Vagina (tissue), 2 donors: Measurements from ENCODE around the gene KCNIP4. TPM values are rescaled to one million over a fixed set of nuclear protein-coding genes. Genes with fewer than 3 reads are reported as not detected.

Experiments used
- DNase-seq, 2 donors: peaks; one replicate each; pipeline ENCODE4 v3.0.0-alpha.2; 2017; ENCODE audit errors: extremely low spot score in 2 of 2
- H3K27ac ChIP-seq: fragments of 200-600 bp; sonication (generic); one replicate; pipeline ENCODE4 v1.5.1; 2019
- H3K27me3 ChIP-seq: fragments of 200-600 bp; sonication (generic); one replicate; pipeline ENCODE4 v1.5.1; 2019
- H3K36me3 ChIP-seq, 2 donors: fragments of 200-600 bp; sonication (generic); one replicate each; pipeline ENCODE4 v1.5.1; 2017 to 2019
- H3K4me1 ChIP-seq: fragments of 200-600 bp; sonication (generic); one replicate; pipeline ENCODE4 v1.5.1; 2019
- H3K4me3 ChIP-seq, 2 donors: fragments of 200-600 bp; sonication (generic); 1 replicate in 1 of 2; 2 replicates in 1 of 2; pipeline ENCODE4 v1.5.1; 2016 to 2019
- H3K9me3 ChIP-seq: fragments of 200-600 bp; sonication (generic); one replicate; pipeline ENCODE4 v1.5.1; 2019
- POLR2A ChIP-seq, 2 donors: fragments of 450-650 bp; IDR thresholded peaks; one replicate each; pipeline ENCODE4 v1.6.1; 2017; ENCODE audit warnings: antibody characterized with exemption in 2 of 2, mild to moderate bottlenecking in 2 of 2, moderate library complexity in 2 of 2
- POLR2AphosphoS5 ChIP-seq, 2 donors: sonication (generic); formaldehyde crosslinking; IDR thresholded peaks; one replicate each; pipeline ENCODE4 v1.9.0; 2017; ENCODE audit warnings: antibody characterized with exemption in 2 of 2, mild to moderate bottlenecking in 2 of 2, low read depth in 1 of 2; ENCODE audit not compliant: insufficient read depth in 1 of 2
- intact Hi-C: fragments of 100-400 bp; cut with DNase I; formaldehyde crosslinking; loops from one replicate; pipeline ENCODE4 v1.15.1; 2023
- total RNA-seq: library from RNA; depleted of rRNA; stranded (reverse); fragments of >200 nt; gene quantifications from one replicate; pipeline ENCODE4 v1.2.3, GENCODE V29; 2016
- TF ChIP-seq, protein P1 (sequence below), 3 experiments: fragments of 450-650 bp in 2 of 3; fragments of 200-600 bp in 1 of 3; sonication (generic) in 1 of 3; IDR thresholded peaks; one replicate each; pipeline ENCODE4 v1.5.1; 2017 to 2019; ENCODE audit warnings: antibody characterized with exemption in 3 of 3, mild to moderate bottlenecking in 2 of 3, moderate library complexity in 2 of 3

The KCNIP4 gene
- total RNA-seq, 1 donor from 2014 or later, result not detected

DNA sequence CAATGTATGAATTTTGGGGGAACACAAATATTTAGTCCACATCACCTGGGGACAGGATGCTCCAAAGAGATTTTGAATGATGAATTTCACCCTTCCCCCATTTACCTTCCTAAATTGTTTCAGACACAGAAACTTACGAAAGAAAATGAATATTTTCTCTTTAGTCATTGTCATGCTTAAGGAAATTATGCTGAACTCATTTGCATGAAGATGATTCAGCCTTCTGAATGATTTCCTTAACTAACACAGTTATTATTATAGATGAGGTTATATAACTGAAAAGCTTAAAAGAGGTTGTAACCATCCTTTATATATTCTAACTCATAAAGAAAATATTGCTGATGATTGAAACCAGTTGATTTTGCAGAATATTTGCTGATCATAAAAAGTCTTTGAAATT is 61.1 kb downstream of the KCNIP4 start:
- Histone ChIP-seq H3K27me3 (no peaks in the 10 kb centered on the region), H3K36me3 (no peaks in the 10 kb centered on the region), H3K4me1 (no peaks in the 10 kb centered on the region), H3K27ac (no peak overlapping the region), H3K9me3 (no peaks in the 10 kb centered on the region), H3K4me3 (no peak overlapping the region)
- TF ChIP-seq POLR2A (IDR thresholded peaks at IDR 0.05) (no peak), POLR2AphosphoS5 (IDR thresholded peaks at IDR 0.05; ENCODE audit: insufficient read depth in 1 of 2, low read depth in 1 of 2) (no peak)
- TF ChIP-seq, protein P1, sequence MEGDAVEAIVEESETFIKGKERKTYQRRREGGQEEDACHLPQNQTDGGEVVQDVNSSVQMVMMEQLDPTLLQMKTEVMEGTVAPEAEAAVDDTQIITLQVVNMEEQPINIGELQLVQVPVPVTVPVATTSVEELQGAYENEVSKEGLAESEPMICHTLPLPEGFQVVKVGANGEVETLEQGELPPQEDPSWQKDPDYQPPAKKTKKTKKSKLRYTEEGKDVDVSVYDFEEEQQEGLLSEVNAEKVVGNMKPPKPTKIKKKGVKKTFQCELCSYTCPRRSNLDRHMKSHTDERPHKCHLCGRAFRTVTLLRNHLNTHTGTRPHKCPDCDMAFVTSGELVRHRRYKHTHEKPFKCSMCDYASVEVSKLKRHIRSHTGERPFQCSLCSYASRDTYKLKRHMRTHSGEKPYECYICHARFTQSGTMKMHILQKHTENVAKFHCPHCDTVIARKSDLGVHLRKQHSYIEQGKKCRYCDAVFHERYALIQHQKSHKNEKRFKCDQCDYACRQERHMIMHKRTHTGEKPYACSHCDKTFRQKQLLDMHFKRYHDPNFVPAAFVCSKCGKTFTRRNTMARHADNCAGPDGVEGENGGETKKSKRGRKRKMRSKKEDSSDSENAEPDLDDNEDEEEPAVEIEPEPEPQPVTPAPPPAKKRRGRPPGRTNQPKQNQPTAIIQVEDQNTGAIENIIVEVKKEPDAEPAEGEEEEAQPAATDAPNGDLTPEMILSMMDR (IDR thresholded peaks at IDR 0.05), result no peak
- intact Hi-C loops, result no loop called here
- DNase-seq, result no peak

GRCh38 chr4:21885770-21886169 is 62.8 kb downstream of the KCNIP4 start:
- H3K27me3 ChIP-seq, result no peaks in the 10 kb centered on the region
- TF ChIP-seq, protein P1 (IDR thresholded peaks at IDR 0.05), result no peak
- no peak for TF ChIP-seq POLR2AphosphoS5 (IDR thresholded peaks at IDR 0.05; ENCODE audit: insufficient read depth in 1 of 2, low read depth in 1 of 2)
- no peak for TF ChIP-seq POLR2A (IDR thresholded peaks at IDR 0.05)
- no peaks in the 10 kb centered on the region for H3K9me3 ChIP-seq
- no peak overlapping the region for H3K27ac ChIP-seq
- intact Hi-C loops, result no loop called here
- no peaks in the 10 kb centered on the region for H3K36me3 ChIP-seq
- H3K4me1 ChIP-seq, result no peaks in the 10 kb centered on the region
- no peak overlapping the region for H3K4me3 ChIP-seq
- no peak for DNase-seq

DNA sequence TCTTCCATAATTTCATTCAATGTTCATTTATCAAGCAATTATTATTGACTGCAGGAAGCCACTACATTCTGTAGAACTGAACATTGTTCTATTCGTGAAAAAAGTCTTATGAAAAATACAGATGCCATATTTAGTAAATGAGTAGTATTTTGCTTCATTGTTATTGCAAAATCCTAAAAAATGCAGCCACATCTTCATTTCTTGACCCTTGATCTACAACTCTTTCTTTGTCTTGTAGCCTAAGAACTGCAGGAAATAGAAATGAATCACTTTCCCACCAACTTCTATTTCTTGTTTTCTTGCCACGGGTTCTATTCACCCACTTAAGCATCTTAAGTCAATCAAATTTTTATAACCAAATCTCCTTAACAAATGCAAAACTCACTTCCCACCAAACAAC is 63.3 kb downstream of the KCNIP4 start:
- Histone ChIP-seq H3K27ac (no peak overlapping the region), H3K4me1 (no peaks in the 10 kb centered on the region), H3K4me3 (no peak overlapping the region), H3K9me3 (no peaks in the 10 kb centered on the region), H3K36me3 (no peaks in the 10 kb centered on the region), H3K27me3 (no peaks in the 10 kb centered on the region)
- no peak for TF ChIP-seq POLR2A (IDR thresholded peaks at IDR 0.05)
- no peak for TF ChIP-seq POLR2AphosphoS5 (IDR thresholded peaks at IDR 0.05; ENCODE audit: insufficient read depth in 1 of 2, low read depth in 1 of 2)
- TF ChIP-seq, protein P1 (IDR thresholded peaks at IDR 0.05), result no peak
- intact Hi-C loops, result no loop called here
- no peak for DNase-seq

DNA sequence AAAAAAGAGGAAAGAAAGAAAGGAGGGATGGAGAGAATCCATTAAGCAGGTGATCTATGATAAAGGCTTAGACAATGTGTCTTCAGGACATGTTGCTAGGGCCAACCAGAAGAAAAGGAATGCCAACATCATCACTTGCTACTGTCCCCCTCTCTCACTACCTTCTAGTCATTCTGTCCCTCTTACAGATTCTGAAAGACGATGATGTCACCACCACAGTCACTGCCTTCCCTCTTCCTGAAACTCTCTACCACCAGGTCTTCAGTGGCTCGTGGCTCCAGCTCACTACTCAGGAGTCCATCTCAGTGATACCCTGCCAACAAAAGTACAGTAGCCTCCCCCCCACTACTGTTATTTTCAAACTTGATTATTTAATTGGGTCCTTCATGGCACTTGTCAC is 64.0 kb downstream of the KCNIP4 start:
- Histone ChIP-seq H3K36me3 (no peaks in the 10 kb centered on the region), H3K27me3 (no peaks in the 10 kb centered on the region), H3K4me3 (no peak overlapping the region), H3K27ac (no peak overlapping the region), H3K9me3 (no peaks in the 10 kb centered on the region), H3K4me1 (no peaks in the 10 kb centered on the region)
- intact Hi-C loops, result no loop called here
- TF ChIP-seq POLR2AphosphoS5 (IDR thresholded peaks at IDR 0.05; ENCODE audit: insufficient read depth in 1 of 2, low read depth in 1 of 2) (no peak), POLR2A (IDR thresholded peaks at IDR 0.05) (no peak)
- TF ChIP-seq, protein P1 (IDR thresholded peaks at IDR 0.05), result no peak
- DNase-seq, result no peak

DNA sequence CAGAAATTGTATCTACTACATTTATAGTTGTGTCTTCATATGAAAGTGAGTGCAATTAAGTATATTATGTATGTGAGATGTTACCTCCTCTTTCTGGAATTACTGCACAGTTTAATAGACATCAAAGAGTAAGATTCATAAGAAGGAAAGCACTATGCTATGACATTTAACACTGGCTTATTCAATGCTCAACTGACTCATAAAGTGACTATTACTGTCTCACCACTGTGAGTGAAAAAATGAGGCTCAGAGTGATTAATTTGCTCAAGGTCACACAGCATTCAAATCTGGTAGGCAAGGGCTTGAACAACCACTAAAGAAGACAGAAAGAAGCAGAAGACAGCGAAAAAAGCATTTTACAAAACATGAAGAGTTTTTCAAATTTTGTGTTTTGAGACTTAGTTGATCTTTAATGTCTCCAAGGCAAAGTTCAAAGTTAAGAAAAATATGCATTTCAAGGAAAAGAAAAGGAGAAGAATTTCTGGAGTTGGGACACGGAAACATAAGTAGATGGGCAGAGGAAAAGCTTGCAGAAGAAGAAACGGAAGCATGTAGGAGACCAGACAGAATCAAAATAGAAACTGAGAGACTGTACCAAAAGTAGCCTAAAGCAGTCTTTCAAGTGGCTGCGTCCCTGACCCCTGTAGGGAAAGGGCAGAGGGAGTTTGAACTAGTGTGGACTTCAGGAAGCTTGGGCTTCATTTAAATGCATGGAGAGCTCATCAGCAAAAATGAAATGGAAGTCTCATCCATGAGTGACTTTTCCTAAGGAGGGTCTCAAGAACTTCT is 66.3 kb downstream of the KCNIP4 start:
- H3K9me3 ChIP-seq, result no peaks in the 10 kb centered on the region
- H3K4me1 ChIP-seq, result no peaks in the 10 kb centered on the region
- no peak for DNase-seq
- intact Hi-C loops, result no loop called here
- H3K27me3 ChIP-seq, result no peaks in the 10 kb centered on the region
- no peak overlapping the region for H3K4me3 ChIP-seq
- no peak for TF ChIP-seq POLR2AphosphoS5 (IDR thresholded peaks at IDR 0.05; ENCODE audit: insufficient read depth in 1 of 2, low read depth in 1 of 2)
- no peak for TF ChIP-seq POLR2A (IDR thresholded peaks at IDR 0.05)
- TF ChIP-seq, protein P1 (IDR thresholded peaks at IDR 0.05), result no peak
- H3K36me3 ChIP-seq, result no peaks in the 10 kb centered on the region
- no peak overlapping the region for H3K27ac ChIP-seq
